H9 (cell line): ENCODE measurements around the gene VDAC1. TPM values are rescaled to one million over a fixed set of nuclear protein-coding genes. Genes with fewer than 3 reads are reported as not detected.

ENCODE experiments used
- DNase-seq: peaks from one replicate; pipeline ENCODE4 v3.0.0-alpha.2; 2017
- H2AFZ ChIP-seq: one replicate; pipeline ENCODE4 v1.6.1; 2013; ENCODE audit warnings: mild to moderate bottlenecking, low read length, control low read depth, moderate library complexity
- H2AK5ac ChIP-seq: 2 replicates; pipeline ENCODE4 v1.6.1; 2013; ENCODE audit warnings: low read length, control low read depth, mixed read lengths; ENCODE audit not compliant: insufficient read length
- H2BK120ac ChIP-seq: one replicate; pipeline ENCODE4 v1.6.1; 2013; ENCODE audit warnings: low read depth, mild to moderate bottlenecking, low read length, control low read depth, inconsistent platforms; ENCODE audit not compliant: poor library complexity, severe bottlenecking
- H2BK12ac ChIP-seq: 2 replicates; pipeline ENCODE4 v1.6.1; 2013; ENCODE audit warnings: low read length, control low read depth, mixed read lengths, low read depth; ENCODE audit not compliant: insufficient read length
- H2BK15ac ChIP-seq: 2 replicates; pipeline ENCODE4 v1.6.1; 2013; ENCODE audit warnings: low read depth, low read length, control low read depth
- H2BK20ac ChIP-seq: one replicate; pipeline ENCODE4 v1.6.1; 2013; ENCODE audit warnings: low read depth, mild to moderate bottlenecking, low read length, control low read depth, inconsistent platforms; ENCODE audit not compliant: poor library complexity, severe bottlenecking
- H2BK5ac ChIP-seq: 2 replicates; pipeline ENCODE4 v1.6.1; 2013; ENCODE audit warnings: low read length, control low read depth, mixed read lengths; ENCODE audit not compliant: insufficient read length
- H3K14ac ChIP-seq: 2 replicates; pipeline ENCODE4 v1.6.1; 2013; ENCODE audit warnings: low read length, control low read depth; ENCODE audit not compliant: insufficient read depth
- H3K18ac ChIP-seq: 2 replicates; pipeline ENCODE4 v1.6.1; 2013; ENCODE audit warnings: low read depth, mild to moderate bottlenecking, mixed read lengths, low read length, control low read depth; ENCODE audit not compliant: insufficient read length
- H3K23ac ChIP-seq: 2 replicates; pipeline ENCODE4 v1.6.1; 2013; ENCODE audit warnings: low read length, control low read depth, mixed read lengths, low read depth; ENCODE audit not compliant: insufficient read length
- H3K23me2 ChIP-seq: 2 replicates; pipeline ENCODE4 v1.6.1; 2013; ENCODE audit warnings: low read depth, mild to moderate bottlenecking, mixed read lengths, low read length, control low read depth; ENCODE audit not compliant: insufficient read length, poor library complexity, severe bottlenecking
- H3K27ac ChIP-seq: 2 replicates; pipeline ENCODE4 v1.5.1; 2013; ENCODE audit warnings: low read length, control low read depth, mixed read lengths, low read depth; ENCODE audit not compliant: insufficient read length
- H3K27me3 ChIP-seq: 2 replicates; pipeline ENCODE4 v1.6.1; 2013; ENCODE audit warnings: low read length, control low read depth, inconsistent platforms; ENCODE audit not compliant: insufficient read depth
- H3K4ac ChIP-seq: 2 replicates; pipeline ENCODE4 v1.6.1; 2013; ENCODE audit warnings: low read depth, mild to moderate bottlenecking, control low read depth, inconsistent platforms, low read length, moderate library complexity
- H3K4me1 ChIP-seq: 2 replicates; pipeline ENCODE4 v1.6.1; 2013; ENCODE audit warnings: low read length, control low read depth, inconsistent platforms; ENCODE audit not compliant: insufficient read depth
- H3K4me2 ChIP-seq: 2 replicates; pipeline ENCODE4 v1.6.1; 2013; ENCODE audit warnings: low read length, control low read depth, mixed read lengths; ENCODE audit not compliant: insufficient read length, insufficient read depth
- H3K56ac ChIP-seq: 2 replicates; pipeline ENCODE4 v1.6.1; 2013; ENCODE audit warnings: low read depth, mild to moderate bottlenecking, mixed read lengths, low read length, control low read depth; ENCODE audit not compliant: insufficient read length
- H3K79me1 ChIP-seq: 2 replicates; pipeline ENCODE4 v1.6.1; 2013; ENCODE audit warnings: low read depth, mild to moderate bottlenecking, moderate library complexity, low read length, control low read depth, inconsistent platforms; ENCODE audit not compliant: insufficient read depth, poor library complexity, severe bottlenecking
- H3K79me2 ChIP-seq: 2 replicates; pipeline ENCODE4 v1.6.1; 2013; ENCODE audit warnings: low read length, control low read depth, inconsistent platforms; ENCODE audit not compliant: insufficient read depth
- H3K9ac ChIP-seq: 2 replicates; pipeline ENCODE4 v1.6.1; 2013; ENCODE audit warnings: low read length, control low read depth, mixed read lengths; ENCODE audit not compliant: insufficient read length; ENCODE audit errors: extremely low read depth
- H3K9me3 ChIP-seq: one replicate; pipeline ENCODE4 v1.6.1; 2013; ENCODE audit warnings: low read depth, low read length, inconsistent platforms; ENCODE audit not compliant: control insufficient read depth
- H3T11ph ChIP-seq: one replicate; pipeline ENCODE4 v1.6.1; 2013; ENCODE audit warnings: mild to moderate bottlenecking, low read length, control low read depth, inconsistent platforms
- H4K20me1 ChIP-seq: one replicate; pipeline ENCODE4 v1.6.1; 2013; ENCODE audit not compliant: control insufficient read depth, insufficient read length, insufficient read depth
- H4K5ac ChIP-seq: 2 replicates; pipeline ENCODE4 v1.6.1; 2013; ENCODE audit warnings: low read depth, mild to moderate bottlenecking, mixed read lengths, low read length, control low read depth; ENCODE audit not compliant: insufficient read length
- H4K8ac ChIP-seq: replicated peaks from 2 replicates; pipeline ENCODE4 v1.6.1; 2013; ENCODE audit warnings: low read length, control low read depth, mixed read lengths, low read depth; ENCODE audit not compliant: insufficient read length
- H4K91ac ChIP-seq: 2 replicates; pipeline ENCODE4 v1.6.1; 2013; ENCODE audit warnings: low read depth, mild to moderate bottlenecking, moderate library complexity, mixed read lengths, low read length, control low read depth; ENCODE audit not compliant: insufficient read length
- H3K27ac Mint-ChIP-seq, 3 experiments: 2 replicates in 2 of 3; 3 replicates in 1 of 3; pipeline ENCODE4 v1.8.0; 2020 to 2021; ENCODE audit warnings: mixed read lengths in 3 of 3, mild to moderate bottlenecking in 1 of 3, moderate library complexity in 1 of 3
- H3K27me3 Mint-ChIP-seq: 2 replicates; pipeline ENCODE4 v1.8.0; 2021; ENCODE audit warnings: low read depth, mild to moderate bottlenecking, moderate library complexity, mixed read lengths
- H3K36me3 Mint-ChIP-seq, 3 experiments: 2 replicates in 2 of 3; 3 replicates in 1 of 3; pipeline ENCODE4 v1.8.0; 2020 to 2021; ENCODE audit warnings: low read depth in 3 of 3, mixed read lengths in 3 of 3; ENCODE audit not compliant: insufficient read depth in 1 of 3
- H3K4me1 Mint-ChIP-seq, 2 experiments: 2 replicates each; pipeline ENCODE4 v1.8.0; 2020; ENCODE audit warnings: mixed read lengths in 2 of 2
- H3K4me3 Mint-ChIP-seq, 2 experiments: 2 replicates in 1 of 2; 3 replicates in 1 of 2; pipeline ENCODE4 v1.8.0; 2020 to 2021; ENCODE audit warnings: mild to moderate bottlenecking in 2 of 2, mixed read lengths in 2 of 2, moderate library complexity in 1 of 2
- H3K9me3 Mint-ChIP-seq, 2 experiments: 2 replicates in 1 of 2; 3 replicates in 1 of 2; pipeline ENCODE4 v1.8.0; 2020; ENCODE audit warnings: mild to moderate bottlenecking in 2 of 2, mixed read lengths in 2 of 2, moderate library complexity in 1 of 2
- WGBS: extraction: QIAGEN DNeasy Blood & Tissue Kit; methylation state at CpG from one replicate; pipeline ENCODE4 v1.1.7; 2013; ENCODE audit warnings: missing lambda C conversion rate, low lambda C conversion rate, mixed read lengths; ENCODE audit not compliant: insufficient read length; ENCODE audit errors: extremely low coverage; 5-methylcytosine and 5-hydroxymethylcytosine counted together
- total RNA-seq: library from RNA; stranded (reverse); gene quantifications from 2 replicates; pipeline ENCODE4 v1.2.1, GENCODE V29; 2021
- TF ChIP-seq, protein P1 (sequence below): fragments of 200-600 bp; sonication (generic); conservative IDR thresholded peaks from 3 replicates; pipeline ENCODE4 v1.8.0; 2021; ENCODE audit warnings: antibody characterized with exemption, mild to moderate bottlenecking

VDAC1 gene
- total RNA-seq, 1 experiment from 2014 or later = 208 TPM

DNA sequence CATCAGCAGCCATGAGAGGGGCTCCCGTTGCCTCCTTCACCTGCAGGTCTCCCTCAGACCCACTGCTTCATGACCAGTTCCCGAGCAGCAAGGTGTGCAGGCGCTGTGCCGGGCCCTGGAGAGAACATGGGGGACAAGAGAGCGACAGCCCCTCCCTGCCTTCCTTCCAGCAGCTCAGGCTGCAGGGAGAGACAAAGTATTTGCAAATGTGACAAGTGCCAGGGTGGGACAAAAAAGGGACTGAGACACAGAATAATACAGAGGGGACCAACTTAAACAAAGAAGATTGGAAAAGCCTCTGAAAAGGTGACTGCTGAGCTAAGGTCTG, 22.5 kb upstream of the VDAC1 start:
- Mint-ChIP-seq H3K4me3 (no peak overlapping the region), H3K36me3 (no peaks in the 10 kb centered on the region), H3K4me1 (peaks cover 12% of the 10 kb centered on the region in 2 experiments), H3K27ac (no peak overlapping the region; a peak in 1 of 7 replicates), H3K27me3 (peaks cover 9% of the 10 kb centered on the region), H3K9me3 (no peaks in the 10 kb centered on the region)
- H3K14ac ChIP-seq = no peak overlapping the region
- no peak overlapping the region for H3K18ac ChIP-seq
- no peak overlapping the region for H2BK15ac ChIP-seq
- no peaks in the 10 kb centered on the region for H3K79me2 ChIP-seq
- H4K5ac ChIP-seq = no peak overlapping the region
- no peak for DNase-seq
- WGBS = no CpG with 5 or more reads among the region's 5 CpGs
- H2BK12ac ChIP-seq = no peak overlapping the region
- H3K27me3 ChIP-seq = no peaks in the 10 kb centered on the region
- no peak overlapping the region for H3K4ac ChIP-seq
- H3K23me2 ChIP-seq = no peaks in the 10 kb centered on the region
- no peaks in the 10 kb centered on the region for H3K4me1 ChIP-seq
- no peak overlapping the region for H2BK20ac ChIP-seq
- H3K4me2 ChIP-seq = no peak overlapping the region
- no peak overlapping the region for H4K91ac ChIP-seq
- H2AFZ ChIP-seq = no peak overlapping the region
- H3K9me3 ChIP-seq = no peaks in the 10 kb centered on the region
- TF ChIP-seq, protein P1, sequence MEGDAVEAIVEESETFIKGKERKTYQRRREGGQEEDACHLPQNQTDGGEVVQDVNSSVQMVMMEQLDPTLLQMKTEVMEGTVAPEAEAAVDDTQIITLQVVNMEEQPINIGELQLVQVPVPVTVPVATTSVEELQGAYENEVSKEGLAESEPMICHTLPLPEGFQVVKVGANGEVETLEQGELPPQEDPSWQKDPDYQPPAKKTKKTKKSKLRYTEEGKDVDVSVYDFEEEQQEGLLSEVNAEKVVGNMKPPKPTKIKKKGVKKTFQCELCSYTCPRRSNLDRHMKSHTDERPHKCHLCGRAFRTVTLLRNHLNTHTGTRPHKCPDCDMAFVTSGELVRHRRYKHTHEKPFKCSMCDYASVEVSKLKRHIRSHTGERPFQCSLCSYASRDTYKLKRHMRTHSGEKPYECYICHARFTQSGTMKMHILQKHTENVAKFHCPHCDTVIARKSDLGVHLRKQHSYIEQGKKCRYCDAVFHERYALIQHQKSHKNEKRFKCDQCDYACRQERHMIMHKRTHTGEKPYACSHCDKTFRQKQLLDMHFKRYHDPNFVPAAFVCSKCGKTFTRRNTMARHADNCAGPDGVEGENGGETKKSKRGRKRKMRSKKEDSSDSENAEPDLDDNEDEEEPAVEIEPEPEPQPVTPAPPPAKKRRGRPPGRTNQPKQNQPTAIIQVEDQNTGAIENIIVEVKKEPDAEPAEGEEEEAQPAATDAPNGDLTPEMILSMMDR = no peak
- no peak overlapping the region for H3K27ac ChIP-seq
- H4K20me1 ChIP-seq = no peaks in the 10 kb centered on the region
- H3T11ph ChIP-seq = no peak overlapping the region
- H4K8ac ChIP-seq = no peak overlapping the region
- H3K79me1 ChIP-seq = no peaks in the 10 kb centered on the region
- H2AK5ac ChIP-seq = no peak overlapping the region
- no peak overlapping the region for H3K23ac ChIP-seq
- no peak overlapping the region for H2BK5ac ChIP-seq
- H2BK120ac ChIP-seq = no peak overlapping the region
- no peak overlapping the region for H3K56ac ChIP-seq
- no peak overlapping the region for H3K9ac ChIP-seq
